HUES6 (cell line): ENCODE measurements around the gene RALB.
A peak's percentile ranks its signal among the peaks of the same experiment; 100 is the strongest.

Experiments used
- H3K27ac ChIP-seq: 2 replicates; pipeline ENCODE4 v1.7.0; 2013; ENCODE audit warnings: low read depth, mild to moderate bottlenecking, low read length, inconsistent platforms
- H3K27me3 ChIP-seq: 2 replicates; pipeline ENCODE4 v1.6.1; 2013; ENCODE audit warnings: low read length; ENCODE audit not compliant: control insufficient read depth, insufficient read depth
- H3K36me3 ChIP-seq: 2 replicates; pipeline ENCODE4 v1.6.1; 2013; ENCODE audit warnings: low read length; ENCODE audit not compliant: control insufficient read depth, insufficient read depth
- H3K4me1 ChIP-seq: 2 replicates; pipeline ENCODE4 v1.6.1; 2013; ENCODE audit warnings: low read length; ENCODE audit not compliant: control insufficient read depth, insufficient read depth
- H3K4me3 ChIP-seq: 2 replicates; pipeline ENCODE4 v1.5.1; 2013; ENCODE audit warnings: low read depth, low read length
- H3K9ac ChIP-seq: one replicate; pipeline ENCODE4 v1.6.1; 2013; ENCODE audit warnings: mild to moderate bottlenecking, low read length
- H3K9me3 ChIP-seq: 2 replicates; pipeline ENCODE4 v1.6.1; 2013; ENCODE audit warnings: low read depth, low read length; ENCODE audit not compliant: control insufficient read depth, insufficient read depth

The RALB gene

GRCh38 chr2:120252225-120253020 lies at the start of gene RALB:
TSS of gene RALB (plus strand) at chr2:120252852. CDS start at chr2:120278665, 25,813 bp downstream.
- H3K4me3 ChIP-seq: peak within 1 kb of the TSS; percentile 91
- no peaks in the 10 kb centered on the region for H3K9me3 ChIP-seq
- H3K9ac ChIP-seq: peak within 1 kb of the TSS; percentile 61
- H3K36me3 ChIP-seq: no peaks in the 10 kb centered on the region
- no peak within 1 kb of the TSS; the same call in 1 of the 2 replicates for H3K27ac ChIP-seq
- peaks cover 13% of the 10 kb centered on the region for H3K4me1 ChIP-seq
- peaks cover 49% of the 10 kb centered on the region for H3K27me3 ChIP-seq

DNA sequence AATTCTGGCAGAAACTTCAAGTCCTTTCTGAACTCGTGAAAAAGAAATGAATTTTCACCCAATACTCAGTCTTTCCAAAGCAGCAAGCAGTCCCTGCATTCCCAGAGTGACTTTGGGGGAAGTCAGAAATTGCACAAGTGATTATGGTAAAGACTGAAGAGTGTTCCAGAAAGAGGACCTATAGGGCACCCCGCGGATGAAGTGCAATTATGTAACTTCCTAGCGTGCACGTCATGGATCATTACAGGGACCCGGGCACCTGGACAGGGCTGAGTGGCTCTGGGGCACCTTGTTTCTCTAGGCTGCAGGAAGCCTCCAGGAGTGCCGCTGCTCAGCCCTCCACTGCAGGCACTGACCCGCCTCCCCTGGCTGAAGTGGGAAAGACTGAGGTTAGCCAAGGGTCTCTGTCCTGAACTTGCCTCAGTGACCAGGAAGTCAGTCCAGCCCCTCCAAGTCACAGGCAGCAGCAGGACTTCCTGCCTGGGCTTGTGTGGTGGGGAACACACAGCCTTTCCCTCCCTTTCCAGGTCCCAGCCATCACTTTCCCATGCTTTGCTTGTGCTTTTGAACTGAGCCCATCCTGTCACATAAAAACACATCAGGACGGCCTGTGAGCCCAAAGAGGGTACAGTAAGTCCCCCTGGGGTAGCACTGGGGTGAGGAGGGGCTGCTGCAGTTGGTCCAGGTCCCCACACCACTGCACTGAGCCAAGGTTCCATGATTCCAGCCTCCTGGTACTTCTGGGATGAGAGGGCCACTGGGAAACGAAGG lies 49.2 kb upstream of the RALB start:
- Histone ChIP-seq H3K9me3 (no peaks in the 10 kb centered on the region), H3K4me1 (peaks cover 5% of the 10 kb centered on the region; the same call in 1 of the 2 replicates), H3K9ac (no peak overlapping the region), H3K27ac (no peak overlapping the region), H3K4me3 (no peak overlapping the region), H3K36me3 (no peaks in the 10 kb centered on the region), H3K27me3 (no peaks in the 10 kb centered on the region)

- H3K4me1 ChIP-seq: peaks cover 5% of the 10 kb centered on the region; the same call in 1 of the 2 replicates
- H3K9ac ChIP-seq: no peak overlapping the region
- no peaks in the 10 kb centered on the region for H3K9me3 ChIP-seq
- H3K27ac ChIP-seq: no peak overlapping the region
- H3K4me3 ChIP-seq: no peak overlapping the region
- H3K27me3 ChIP-seq: no peaks in the 10 kb centered on the region
- H3K36me3 ChIP-seq: no peaks in the 10 kb centered on the region
These were observed 48.6 kb upstream of the RALB start for GRCh38 chr2:120204022-120204405.

DNA sequence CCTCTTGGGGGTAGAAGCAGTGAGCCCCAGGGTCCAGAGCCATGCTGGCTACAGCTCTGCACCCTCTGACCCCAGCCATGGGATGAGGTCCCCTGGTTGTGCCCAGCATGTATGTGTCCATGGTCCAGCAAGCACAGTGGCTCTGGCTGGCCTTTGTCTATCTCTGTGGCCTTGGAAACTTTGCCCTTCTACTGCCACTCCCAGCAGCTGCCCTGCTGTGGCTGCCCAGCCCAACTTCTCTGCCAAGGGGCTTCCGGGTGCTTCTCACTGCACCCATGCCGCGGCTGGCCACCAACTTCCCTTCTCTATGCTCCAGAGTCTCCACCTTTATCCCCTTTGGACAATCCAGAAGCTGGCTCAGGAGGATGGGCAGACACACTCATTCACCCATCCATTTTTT lies 48.2 kb upstream of the RALB start:
- Histone ChIP-seq H3K4me1 (peaks cover 5% of the 10 kb centered on the region; the same call in 1 of the 2 replicates), H3K9ac (no peak overlapping the region), H3K4me3 (no peak overlapping the region), H3K36me3 (no peaks in the 10 kb centered on the region), H3K9me3 (no peaks in the 10 kb centered on the region), H3K27ac (no peak overlapping the region), H3K27me3 (no peaks in the 10 kb centered on the region)

GRCh38 chr2:120204945-120205670 lies 47.5 kb upstream of the RALB start:
- Histone ChIP-seq H3K9ac (no peak overlapping the region), H3K9me3 (no peaks in the 10 kb centered on the region), H3K4me3 (no peak overlapping the region), H3K4me1 (peaks cover 5% of the 10 kb centered on the region; the same call in 1 of the 2 replicates), H3K27me3 (no peaks in the 10 kb centered on the region), H3K27ac (no peak overlapping the region), H3K36me3 (no peaks in the 10 kb centered on the region)

GRCh38 chr2:120206022-120206581 lies 46.5 kb upstream of the RALB start:
- Histone ChIP-seq H3K4me3 (no peak overlapping the region), H3K36me3 (no peaks in the 10 kb centered on the region), H3K9ac (no peak overlapping the region), H3K9me3 (no peaks in the 10 kb centered on the region), H3K27ac (no peak overlapping the region), H3K4me1 (peaks cover 5% of the 10 kb centered on the region; the same call in 1 of the 2 replicates), H3K27me3 (no peaks in the 10 kb centered on the region)

- H3K4me1 ChIP-seq: peaks cover 5% of the 10 kb centered on the region; the same call in 1 of the 2 replicates
- H3K36me3 ChIP-seq: no peaks in the 10 kb centered on the region
- no peaks in the 10 kb centered on the region for H3K9me3 ChIP-seq
- H3K9ac ChIP-seq: no peak overlapping the region
- no peak overlapping the region for H3K4me3 ChIP-seq
- H3K27ac ChIP-seq: no peak overlapping the region
- no peaks in the 10 kb centered on the region for H3K27me3 ChIP-seq
These were observed 44.0 kb upstream of the RALB start for GRCh38 chr2:120208381-120209353.

DNA sequence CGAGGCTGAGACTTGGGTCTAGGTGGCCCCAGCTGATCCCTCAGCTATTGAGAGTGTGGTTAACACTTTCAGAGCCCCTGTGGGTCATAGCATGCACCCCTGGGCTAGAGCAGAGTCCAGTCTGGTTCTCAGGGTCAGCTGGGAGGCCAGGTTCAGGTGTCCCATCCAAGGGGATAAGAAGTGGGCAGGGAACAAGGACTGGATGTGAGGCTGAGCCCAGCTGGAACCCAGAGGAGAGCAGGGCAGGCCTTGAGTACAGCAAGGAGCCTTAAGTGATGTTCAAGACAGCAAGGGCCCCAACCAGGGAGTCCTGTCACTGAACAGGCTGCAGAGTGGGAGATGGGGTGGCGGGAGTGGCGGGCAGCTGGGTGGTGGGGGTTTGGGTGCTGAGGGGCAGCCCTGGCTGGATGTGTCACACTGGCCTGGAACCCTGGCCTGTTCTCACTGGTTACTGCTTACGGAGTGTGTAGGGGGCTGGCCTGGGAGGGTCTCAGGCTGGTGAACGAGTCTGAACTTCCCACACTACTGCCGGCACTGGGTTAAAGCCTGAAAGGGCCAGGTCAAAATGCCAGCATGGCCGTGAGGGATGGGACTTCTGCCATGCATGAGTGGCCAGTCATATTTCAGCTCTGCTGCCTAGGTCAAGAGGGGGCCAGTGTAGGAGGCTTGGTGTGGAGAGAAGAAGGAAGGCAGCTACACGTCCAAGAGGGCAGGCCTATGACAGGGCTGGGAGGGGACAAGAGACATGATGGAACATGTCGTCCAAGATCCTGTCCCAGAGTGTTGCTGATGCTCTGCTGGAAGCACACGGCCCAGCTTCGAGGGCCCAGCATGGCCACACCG lies 43.0 kb upstream of the RALB start:
- peaks cover 5% of the 10 kb centered on the region; the same call in 1 of the 2 replicates for H3K4me1 ChIP-seq
- H3K9me3 ChIP-seq: no peaks in the 10 kb centered on the region
- no peak overlapping the region for H3K4me3 ChIP-seq
- no peaks in the 10 kb centered on the region for H3K27me3 ChIP-seq
- no peaks in the 10 kb centered on the region for H3K36me3 ChIP-seq
- H3K9ac ChIP-seq: no peak overlapping the region
- H3K27ac ChIP-seq: no peak overlapping the region

- Histone ChIP-seq H3K27ac (no peak overlapping the region), H3K4me1 (peaks cover 5% of the 10 kb centered on the region; the same call in 1 of the 2 replicates), H3K9me3 (no peaks in the 10 kb centered on the region), H3K27me3 (no peaks in the 10 kb centered on the region), H3K4me3 (no peak overlapping the region), H3K9ac (no peak overlapping the region), H3K36me3 (no peaks in the 10 kb centered on the region)
These were observed 42.4 kb upstream of the RALB start for GRCh38 chr2:120210270-120210693.
